T-helper 1 cell treated with Interleukin-12 subunit alpha and Interleukin-12 subunit beta and Interleukin-4 antibody, amounts not matched to agents 30 ng/mL and 1 ng/mL, for 36 hours (primary cell): Measurements from ENCODE around the gene EFHD1. TPM values are rescaled to one million over a fixed set of nuclear protein-coding genes. Genes with fewer than 3 reads are reported as not detected.

Experiments used
- intact Hi-C: fragments of 100-400 bp; cut with micrococcal nuclease; formaldehyde crosslinking; loops from one replicate; pipeline ENCODE4 v1.15.1; 2024
- total RNA-seq: library from RNA; stranded (reverse); gene quantifications from 2 replicates; pipeline ENCODE4 v1.2.3, GENCODE V29; 2022

Gene EFHD1, protein sequence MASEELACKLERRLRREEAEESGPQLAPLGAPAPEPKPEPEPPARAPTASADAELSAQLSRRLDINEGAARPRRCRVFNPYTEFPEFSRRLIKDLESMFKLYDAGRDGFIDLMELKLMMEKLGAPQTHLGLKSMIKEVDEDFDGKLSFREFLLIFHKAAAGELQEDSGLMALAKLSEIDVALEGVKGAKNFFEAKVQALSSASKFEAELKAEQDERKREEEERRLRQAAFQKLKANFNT
- 0.86 and 1.3 TPM in 2 replicates for total RNA-seq

DNA sequence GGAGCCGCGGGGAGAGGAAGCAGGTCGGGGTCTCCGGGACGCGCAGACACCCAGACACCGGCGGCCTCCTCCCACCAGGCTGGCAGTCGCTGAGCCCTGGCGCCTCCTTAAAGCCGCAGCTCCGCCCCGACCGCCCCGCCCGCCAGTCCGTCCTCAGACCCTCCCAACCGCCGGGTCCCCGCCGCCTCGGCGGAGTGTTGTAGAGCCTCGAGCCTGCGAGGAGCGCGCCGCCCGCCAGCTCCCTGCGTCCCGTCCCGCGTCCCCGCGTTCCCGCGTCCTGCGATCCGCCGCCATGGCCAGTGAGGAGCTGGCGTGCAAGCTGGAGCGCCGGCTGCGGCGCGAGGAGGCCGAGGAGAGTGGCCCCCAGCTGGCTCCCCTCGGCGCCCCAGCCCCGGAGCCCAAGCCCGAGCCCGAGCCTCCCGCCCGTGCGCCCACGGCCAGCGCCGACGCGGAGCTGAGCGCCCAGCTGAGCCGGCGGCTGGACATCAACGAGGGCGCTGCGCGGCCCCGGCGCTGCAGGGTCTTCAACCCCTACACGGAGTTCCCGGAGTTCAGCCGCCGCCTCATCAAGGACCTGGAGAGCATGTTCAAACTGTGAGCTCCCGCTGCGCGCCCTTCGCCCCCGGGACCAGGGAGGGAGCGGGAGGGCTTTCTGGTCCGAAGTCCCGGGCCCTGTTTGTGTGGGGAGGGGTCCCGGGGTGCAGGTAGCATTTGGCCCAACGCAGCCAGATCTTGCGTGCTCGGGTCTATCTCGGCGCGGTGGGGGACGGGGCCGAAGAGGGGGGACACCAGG, at the start of gene EFHD1:
TSS of gene EFHD1 (plus strand) at position 192 of the 793 bp plus-strand sequence. CDS start at position 293, 101 bp downstream.
- intact Hi-C loops, result no loop called here

- intact Hi-C loops, result no loop called here
Observed at GRCh38 chr2:232584238-232584637, 49.2 kb upstream of the EFHD1 start.

DNA sequence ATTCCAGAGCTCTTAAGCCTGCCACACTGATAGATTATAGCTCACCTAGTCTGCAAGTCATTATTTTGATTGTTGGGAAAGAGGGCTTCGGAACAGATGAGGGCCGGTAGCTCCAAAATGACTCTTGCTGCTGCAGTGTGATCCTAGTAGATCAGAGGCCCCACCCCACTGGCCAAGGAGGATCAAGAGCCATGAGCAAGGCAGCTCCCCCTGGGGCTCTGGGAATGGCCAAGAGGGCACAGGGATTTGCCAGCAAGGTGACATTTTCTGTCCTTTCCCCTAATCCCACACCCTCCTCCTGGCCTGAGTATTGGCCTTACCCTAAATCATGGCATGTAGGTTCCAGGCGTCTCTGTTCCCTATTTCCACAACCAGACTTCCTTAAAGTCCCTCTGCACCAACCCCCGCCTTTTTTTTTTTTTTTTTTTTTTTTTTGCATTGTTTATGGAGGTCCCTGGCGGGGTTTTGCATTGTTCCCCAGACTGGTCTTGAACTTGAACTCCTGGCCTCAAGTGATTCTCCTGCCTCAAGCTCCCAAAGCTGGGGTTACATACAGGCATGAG, 46.4 kb upstream of the EFHD1 start:
- intact Hi-C loops, result no loop called here

GRCh38 chr2:232587512-232587911, 45.9 kb upstream of the EFHD1 start:
- intact Hi-C loops, result no loop called here

GRCh38 chr2:232588031-232588430, 45.4 kb upstream of the EFHD1 start:
- intact Hi-C loops, result no loop called here

DNA sequence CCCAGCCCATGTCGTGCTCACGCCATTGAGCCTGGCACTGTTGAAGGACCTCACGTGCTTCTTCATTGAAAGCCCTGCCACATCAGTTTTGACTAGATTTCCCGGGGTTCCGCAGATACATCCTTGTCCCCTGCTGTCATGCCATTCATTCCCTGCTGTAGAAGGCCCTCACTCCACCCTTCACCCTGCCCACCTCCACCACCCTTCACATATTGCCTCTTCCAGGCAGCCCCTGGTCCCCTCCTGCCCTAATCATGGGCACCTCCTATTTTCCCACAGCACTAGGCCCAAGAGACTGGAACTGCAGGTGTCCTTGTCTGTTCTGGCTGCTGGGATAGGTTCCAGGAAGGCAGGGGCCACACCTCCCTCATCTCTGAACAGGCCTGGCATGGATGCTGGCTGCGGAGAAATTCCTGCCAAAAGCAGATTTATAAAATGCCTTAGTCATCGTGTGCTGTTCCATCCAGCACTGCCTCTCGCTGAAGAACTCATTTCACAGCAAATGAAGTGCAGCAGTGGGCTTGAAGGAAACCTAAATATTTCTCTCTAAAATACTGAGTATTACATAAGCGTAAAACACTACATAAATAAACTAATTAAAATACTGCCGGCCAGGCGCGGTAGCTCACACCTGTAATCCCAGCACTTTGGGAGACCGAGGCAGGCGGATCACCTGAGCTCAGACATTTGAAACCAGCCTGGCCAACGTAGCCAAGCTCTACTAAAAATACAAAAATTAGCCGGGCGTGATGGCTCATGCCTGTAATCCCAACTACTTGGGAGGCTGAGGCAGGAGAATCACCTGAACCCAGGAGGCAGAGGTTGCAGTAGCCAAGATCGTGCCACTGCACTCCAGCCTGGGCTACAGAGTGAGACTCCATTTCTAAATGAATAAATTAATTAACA, 44.5 kb upstream of the EFHD1 start:
- intact Hi-C loops, result no loop called here

GRCh38 chr2:232592772-232593395, 40.5 kb upstream of the EFHD1 start:
- intact Hi-C loops, result no loop called here

DNA sequence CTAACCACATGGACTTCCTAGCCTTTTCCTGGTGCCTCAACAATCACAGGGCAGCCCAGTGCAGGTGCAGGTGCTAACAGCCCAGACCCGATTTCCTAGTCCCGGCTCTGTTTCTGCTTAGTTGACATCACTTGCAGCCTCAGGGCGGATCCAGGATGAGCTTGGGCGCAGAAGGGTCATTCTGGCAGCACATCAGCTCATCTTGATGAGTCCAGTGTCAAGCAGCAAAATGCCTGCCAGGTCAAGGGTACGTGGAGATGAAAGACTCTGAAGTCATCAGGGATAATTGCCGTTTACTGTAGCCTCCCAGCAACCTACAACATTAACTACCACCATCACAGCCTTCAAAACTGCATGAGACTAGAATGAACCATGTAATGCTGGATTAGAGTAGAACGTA, 39.4 kb upstream of the EFHD1 start:
- intact Hi-C loops, result no loop called here

GRCh38 chr2:232597362-232598079, 35.9 kb upstream of the EFHD1 start:
- intact Hi-C loops, result no loop called here

DNA sequence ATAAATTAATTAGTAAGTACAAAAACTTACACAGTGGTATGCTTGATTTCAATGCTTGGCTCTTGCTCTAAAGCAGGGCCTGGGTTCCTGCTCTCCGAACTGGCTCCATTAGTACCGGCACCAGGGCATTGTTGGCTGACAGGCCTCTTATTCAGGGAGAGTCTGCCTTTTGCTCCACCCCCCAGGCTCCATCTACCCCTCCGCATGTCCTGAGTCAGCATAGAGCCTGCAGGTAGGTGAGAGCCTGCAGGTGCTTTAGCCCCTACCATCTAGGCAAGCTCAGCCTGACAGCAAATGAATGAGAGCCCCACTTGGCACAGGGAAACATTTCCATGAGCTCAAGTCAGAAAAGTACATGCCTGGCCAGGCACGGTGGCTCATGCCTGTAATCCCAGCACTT, 35.1 kb upstream of the EFHD1 start:
- intact Hi-C loops, result no loop called here

DNA sequence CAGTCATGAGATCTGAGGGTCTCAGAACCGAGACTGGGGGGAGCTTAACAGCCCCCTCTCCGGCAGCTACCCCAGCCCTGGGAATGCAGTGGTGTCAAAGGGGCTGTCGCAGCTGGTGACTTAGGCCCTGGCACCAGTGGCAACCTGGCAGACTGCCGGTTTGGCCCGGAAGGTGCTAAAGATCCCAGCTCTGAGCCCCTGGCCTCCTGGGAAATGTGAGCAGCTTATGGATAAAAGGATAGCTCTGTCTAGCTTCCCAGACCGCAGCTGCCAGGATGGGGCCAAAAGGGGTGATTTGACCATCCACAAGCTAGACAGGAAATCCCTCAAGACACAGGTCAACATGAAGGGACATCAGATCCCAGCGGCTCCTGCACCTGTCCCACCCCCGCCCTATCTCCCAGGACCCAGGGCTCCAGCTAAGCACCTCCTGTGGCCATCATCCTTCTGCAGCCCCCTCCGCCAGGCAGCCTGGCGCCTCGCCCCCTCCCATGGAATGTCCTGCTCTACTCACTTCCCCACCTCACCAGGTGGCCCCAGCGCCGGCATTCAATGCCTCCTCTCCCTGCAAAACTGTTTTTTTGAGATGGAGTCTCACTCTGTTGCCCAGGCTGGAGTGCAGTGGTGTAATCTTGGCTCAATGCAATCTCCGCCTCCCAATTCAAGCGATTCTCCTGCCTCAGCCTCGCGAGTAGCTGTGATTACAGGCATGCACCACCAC, 33.2 kb upstream of the EFHD1 start:
- intact Hi-C loops, result loop anchor here (10.0 kb wide), 3 partner anchors 185 to 825 kb away; no protein-coding TSS in a partner anchor

GRCh38 chr2:232603283-232603682, 30.1 kb upstream of the EFHD1 start:
- intact Hi-C loops, result loop anchor here (10.0 kb wide), 3 partner anchors 182 to 822 kb away; no protein-coding TSS in a partner anchor

DNA sequence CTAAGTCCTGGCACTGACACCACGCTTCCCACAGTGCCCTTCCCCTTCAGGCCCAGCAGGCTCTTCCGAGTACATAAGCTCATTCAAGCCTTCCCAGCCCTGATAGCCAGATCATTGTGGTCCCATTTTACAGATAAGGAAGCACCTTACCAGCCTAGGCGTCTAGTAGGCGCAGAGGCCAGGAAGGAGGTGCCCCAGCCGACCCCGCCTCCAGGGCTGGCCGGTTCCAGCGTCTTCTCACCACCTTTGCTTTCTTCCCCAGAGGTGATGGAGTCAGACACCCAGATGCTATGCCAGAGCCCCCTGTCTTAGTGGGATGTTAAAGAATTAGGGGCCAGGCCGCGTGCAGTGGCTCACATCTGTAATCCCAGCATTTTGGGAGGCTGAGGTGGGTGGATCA, 28.9 kb upstream of the EFHD1 start:
- intact Hi-C loops, result loop anchor here (10.0 kb wide), 3 partner anchors 180 to 820 kb away; no protein-coding TSS in a partner anchor

DNA sequence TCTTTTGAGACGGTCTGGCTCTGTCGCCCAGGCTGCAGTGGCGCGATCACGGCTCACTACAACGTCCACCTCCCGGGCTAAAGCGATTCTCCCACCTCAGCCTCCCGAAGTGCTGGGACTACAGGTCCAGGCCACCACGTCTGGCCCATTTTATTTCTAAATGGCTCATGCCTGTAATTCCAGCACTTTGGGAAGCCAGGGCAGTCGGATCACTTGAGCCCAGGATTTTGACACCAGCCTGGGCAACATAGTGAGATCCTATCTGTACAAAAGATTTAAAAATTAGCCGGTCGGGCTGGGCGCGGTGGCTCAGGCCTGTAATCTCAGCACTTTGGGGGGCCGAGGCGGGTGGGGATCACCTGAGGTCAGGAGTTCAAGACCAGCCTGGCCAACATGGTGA, 26.4 kb upstream of the EFHD1 start:
- intact Hi-C loops, result loop anchor here (2.0 to 10.0 kb wide), 7 partner anchors 178 to 1245 kb away; partner anchors contain the start of gene HJURP

DNA sequence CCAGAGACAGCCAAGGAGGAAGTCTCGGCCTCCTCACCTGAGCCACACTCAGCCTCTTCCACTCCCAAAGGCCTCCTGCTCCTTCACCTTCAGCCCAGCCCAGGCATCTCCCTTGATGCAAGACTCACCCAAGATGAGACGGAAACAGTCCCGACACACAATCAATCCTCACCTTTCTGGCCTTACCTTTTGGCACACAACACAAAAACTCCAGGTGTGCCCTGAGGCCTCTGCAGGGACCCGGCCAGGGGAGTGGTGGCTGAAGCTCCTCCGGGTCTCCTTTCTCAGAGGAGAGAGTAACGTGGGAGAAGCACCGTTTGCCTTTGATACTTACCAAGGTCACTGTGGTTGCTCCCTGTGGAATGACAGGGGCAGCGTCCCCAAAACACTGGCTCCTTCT, 23.8 kb upstream of the EFHD1 start:
- intact Hi-C loops, result loop anchor here (5.0 to 10.0 kb wide), 6 partner anchors 175 to 1243 kb away; partner anchors contain the start of gene HJURP

DNA sequence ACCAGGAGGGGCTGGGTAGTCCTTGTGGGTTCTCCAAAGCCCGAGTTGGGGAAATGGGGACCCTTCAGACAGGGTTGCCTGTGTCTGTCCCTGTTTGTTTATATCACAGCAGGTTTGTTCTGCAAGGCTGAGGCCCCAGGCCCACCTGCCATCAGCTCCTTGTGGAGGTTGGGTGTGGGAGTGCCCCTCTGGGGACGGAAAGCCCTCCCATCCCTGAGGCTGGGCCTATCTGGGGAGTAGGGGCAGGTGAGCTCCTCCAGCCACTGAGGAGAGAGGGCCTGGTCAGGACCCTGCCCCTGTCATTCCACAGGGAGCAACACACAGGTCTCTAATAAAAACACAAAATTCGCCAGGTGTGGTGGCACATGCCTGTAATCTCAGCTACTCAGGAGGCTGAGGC, 23.3 kb upstream of the EFHD1 start:
- intact Hi-C loops, result no loop called here

DNA sequence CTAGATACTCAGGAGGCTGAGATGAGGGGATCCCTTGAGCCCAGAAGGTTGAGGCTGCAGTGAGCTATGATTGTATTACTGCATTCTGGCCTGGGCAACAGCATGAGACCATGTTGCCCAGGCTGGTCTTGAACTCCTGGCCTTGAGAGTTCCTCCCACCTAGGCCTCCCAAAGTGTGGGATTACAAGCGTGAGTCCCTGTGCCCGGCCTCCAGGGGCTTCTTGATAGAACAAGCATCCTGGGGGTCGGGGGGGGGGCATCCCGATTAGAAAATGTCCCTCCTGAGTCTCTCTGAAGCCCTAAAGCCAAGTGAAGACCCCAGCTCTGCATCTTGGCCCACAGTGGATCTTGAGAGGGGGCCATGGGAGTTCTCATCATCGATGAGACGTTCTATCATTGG, 22.3 kb upstream of the EFHD1 start:
- intact Hi-C loops, result no loop called here

DNA sequence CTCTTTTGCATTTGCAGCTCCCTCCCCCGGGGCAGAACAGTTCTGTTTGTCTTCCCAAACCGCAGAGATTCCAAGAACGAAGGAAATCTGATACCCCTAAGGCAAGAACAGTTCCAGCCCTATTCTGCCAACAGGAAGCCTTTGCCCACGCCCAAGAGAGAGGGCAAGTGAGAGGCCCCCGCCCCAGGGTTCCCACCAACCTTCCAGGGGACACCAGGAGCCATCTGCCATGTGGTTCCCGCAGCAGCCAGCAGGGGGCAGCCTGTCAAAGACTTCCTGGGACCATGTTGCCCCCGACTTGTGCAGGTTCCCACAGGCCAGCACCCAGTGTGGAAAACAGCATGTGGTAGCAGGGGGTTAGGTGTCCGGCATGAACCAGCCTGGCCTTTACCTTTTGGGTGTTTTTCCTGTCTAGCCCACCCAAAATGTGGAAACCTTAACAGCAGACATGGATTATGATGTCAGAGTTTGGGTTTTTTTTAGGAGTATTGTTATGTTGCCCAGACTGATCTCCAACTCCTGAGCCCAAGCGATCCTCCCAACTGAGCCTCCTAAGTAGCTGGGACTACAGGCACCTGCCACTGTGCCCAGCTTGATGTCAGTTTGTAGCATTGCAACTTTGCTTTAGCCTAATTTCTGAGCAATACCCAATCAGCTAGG, 21.7 kb upstream of the EFHD1 start:
- intact Hi-C loops, result no loop called here
